CD4-positive, alpha-beta T cell treated with Interleukin-4 for 1 hour (primary cell): ENCODE results near the gene SMAD3.
"Not testable (repeated sequence)": the region's sequence is repeated elsewhere in the genome, so short reads cannot be mapped to it uniquely, and the experiment has no call there.

Experiments
- DNase-seq, 2 donors: peaks; one replicate each; pipeline ENCODE4 v3.0.0-alpha.2; 2020 to 2022

Gene SMAD3

DNA sequence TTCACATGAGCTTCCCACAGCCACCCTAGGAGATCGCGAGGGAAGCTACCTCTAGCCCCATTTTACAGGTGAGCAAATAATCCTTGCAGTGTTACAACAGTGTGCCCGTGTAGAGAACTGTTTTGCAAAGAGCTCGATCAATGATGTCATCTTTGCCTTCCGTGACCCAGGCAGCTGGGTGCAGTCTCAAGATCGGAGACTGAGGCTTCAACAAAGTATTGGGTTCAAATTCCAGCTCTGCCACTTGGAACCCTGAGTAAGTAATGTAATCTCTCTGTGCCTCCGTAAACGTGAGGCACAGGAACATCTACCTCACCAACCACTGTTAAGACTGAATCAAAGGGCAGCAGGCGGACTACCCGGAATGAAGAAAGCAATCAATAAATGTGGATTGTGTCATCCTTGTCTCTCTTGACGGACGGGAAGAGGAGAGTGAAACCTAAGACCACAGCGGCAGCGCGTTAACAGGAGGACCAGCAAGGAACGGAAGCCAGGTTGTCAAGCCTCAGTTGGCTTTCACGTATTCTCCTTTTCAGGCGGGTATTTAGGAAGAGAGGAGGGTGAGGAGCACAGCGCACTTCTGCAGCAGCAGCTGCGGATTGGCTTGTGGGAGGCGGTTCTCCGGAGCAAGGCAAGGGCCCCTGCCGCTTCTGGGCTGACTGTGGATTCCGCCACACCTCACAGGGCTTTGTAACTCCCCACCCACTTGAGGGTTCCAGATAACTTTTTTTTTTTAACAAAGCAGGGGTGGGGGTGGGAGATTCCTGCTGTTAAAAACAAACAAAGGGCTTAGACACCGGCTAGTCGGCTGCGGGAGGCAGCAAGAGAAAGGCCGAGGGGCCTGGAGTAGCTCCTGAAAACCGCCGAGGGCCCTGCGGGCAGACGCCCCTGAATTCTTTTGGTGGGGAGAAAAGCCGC, 1.5 kb upstream of the SMAD3 start:
- DNase-seq, result no peak

DNA sequence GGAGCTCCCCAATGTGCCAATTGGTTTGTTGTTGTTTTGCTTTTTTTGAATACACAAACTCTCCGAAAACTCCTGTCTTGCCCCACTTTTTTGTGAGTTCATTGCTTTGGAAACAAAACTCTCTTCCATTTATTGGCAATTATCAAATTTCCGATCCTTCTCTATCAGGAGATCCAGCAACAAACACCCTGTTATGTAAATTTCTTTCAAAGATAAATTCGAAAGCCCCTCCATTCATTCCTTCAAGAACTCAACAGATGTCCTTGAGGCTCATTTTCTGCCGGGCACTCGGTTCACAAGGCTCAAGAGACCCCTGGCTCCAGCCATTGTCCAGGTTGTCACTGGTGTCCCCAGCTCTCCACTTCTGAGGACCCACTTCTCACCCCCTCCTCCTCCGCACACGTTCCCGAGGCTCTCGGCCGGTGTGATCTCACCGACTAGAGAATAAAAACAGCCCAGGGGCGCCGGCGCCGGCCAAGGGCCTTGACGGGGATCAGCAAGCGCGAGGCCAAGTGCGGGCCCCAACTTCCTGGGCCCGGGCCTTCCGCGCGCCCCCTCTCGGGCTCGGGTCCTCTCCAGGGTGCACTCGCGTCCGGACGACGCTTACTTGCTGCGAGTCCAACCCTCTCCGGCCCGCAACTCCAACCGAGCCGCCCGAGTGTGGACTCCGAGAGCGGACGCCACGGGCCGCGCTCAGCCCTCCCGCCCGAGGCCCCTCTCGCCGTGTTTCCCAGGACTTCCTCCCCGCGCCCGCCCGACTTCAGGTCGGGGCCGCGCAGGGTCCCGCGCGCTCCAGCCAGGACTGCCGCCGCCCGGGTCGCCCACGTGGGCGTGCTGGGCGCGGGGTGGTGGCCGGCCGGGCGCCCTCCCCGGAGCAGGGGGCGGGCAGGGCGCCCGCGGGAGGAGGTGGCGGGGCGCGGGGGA, 533 bp upstream of the SMAD3 start:
- DNase-seq, result peak in 1 of 2 donors; percentile 45

DNA sequence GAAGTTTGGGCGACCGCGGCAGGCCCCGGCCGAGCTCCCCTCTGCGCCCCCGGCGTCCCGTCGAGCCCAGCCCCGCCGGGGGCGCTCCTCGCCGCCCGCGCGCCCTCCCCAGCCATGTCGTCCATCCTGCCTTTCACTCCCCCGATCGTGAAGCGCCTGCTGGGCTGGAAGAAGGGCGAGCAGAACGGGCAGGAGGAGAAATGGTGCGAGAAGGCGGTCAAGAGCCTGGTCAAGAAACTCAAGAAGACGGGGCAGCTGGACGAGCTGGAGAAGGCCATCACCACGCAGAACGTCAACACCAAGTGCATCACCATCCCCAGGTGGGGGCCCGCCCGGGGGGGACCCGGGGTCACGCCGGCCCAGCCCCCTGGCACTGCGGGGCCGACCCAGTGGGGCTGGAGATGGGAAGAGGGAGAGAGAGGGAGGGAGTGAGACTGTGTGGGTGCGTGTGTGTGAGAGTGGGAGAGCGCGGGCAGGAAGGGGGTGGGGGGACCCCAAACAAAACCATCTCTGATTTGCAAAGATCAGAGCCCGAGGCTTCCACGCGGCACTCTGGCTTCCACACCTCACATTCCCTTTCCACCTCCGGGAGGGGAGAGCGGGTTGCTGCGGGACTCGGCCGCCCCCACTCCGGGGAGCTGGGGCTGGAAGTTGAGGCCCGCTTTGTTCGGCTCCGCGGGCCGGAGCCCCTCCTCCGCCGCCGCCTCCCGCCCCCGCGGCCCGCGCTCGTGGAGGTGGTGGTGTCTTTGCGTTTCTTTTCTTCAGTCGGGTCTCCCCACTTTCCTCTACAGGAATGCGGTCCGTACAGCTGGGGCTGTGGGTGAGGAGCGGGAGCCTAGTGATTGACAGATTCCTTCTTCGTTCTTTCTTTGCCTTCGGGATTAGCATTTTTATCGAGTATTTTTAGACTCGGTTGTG, 898 bp downstream of the SMAD3 start:
- peak in 1 of 2 donors; percentile 17 for DNase-seq

DNA sequence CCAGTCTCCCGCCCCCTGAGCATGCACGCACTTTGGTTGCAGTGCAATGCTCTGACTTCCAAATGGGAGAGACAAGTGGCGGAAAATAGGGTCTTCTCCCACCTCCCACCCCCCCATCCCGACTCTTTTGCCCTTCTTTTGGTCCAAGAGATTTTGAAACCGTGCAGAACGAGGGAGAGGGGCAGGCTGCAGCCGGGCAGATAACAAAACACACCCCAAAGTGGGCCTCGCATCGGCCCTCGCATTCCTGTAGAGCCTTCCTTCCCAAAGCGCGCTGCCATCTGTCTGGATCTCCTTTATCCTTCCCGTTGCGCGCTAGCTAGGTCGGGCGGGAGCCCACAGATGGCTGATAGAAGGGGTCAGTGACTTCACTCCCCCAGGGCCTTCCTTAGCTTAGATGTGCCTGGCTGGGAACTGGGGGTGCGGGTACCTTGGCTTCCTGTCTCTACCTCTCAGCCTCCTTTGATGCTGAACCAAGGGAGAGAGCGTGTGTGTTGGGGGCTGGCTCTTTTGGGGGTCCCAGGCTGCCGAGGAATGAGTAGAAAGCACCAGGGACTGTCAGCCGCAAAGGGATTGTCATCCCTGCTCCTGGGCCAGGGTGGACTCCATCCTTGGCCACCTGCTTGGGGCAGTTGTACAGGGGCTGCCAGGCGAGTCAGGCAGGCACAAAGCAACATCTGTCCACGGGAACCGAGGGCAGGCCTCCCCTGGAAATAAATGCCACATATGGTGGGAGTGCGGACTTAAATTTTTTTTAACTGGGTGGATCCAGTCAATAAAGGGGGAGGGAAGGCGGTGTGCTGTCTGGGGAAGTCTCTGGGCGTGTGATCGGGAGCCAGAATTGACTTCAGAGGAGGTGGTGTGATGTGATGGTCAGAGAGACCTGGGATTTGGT, 1.8 kb downstream of the SMAD3 start:
- no peak for DNase-seq

DNA sequence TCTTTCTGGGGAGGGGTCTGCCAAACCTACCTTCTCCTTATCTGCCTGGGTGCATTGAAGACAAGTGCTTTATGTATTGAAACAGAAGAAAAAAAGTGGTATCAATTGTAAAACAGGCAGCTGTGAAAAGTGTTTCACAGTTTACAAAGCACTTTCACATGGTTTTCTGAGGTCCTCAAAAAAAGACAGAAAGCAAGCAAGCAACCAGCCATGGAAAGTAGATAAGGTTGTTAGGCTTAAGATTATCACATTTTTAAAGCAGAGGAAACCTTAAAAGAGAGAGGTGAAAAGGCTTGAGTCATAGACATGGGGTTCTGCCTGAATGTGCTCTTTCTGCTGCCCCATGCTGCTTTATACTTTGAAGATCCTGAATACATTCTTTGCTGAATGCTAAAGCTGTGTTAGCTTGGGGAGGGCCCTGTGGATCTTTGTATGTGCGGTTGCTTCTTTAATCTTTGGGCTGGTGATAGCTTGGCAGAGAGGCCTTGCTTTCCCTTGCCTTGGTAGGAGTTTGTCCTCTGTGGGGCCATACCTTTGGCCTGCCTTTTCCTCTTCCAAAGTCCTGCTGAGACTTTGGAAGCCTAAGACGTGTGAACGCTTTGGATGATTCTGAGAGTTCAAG, 2.6 kb downstream of the SMAD3 start:
- no peak for DNase-seq

DNA sequence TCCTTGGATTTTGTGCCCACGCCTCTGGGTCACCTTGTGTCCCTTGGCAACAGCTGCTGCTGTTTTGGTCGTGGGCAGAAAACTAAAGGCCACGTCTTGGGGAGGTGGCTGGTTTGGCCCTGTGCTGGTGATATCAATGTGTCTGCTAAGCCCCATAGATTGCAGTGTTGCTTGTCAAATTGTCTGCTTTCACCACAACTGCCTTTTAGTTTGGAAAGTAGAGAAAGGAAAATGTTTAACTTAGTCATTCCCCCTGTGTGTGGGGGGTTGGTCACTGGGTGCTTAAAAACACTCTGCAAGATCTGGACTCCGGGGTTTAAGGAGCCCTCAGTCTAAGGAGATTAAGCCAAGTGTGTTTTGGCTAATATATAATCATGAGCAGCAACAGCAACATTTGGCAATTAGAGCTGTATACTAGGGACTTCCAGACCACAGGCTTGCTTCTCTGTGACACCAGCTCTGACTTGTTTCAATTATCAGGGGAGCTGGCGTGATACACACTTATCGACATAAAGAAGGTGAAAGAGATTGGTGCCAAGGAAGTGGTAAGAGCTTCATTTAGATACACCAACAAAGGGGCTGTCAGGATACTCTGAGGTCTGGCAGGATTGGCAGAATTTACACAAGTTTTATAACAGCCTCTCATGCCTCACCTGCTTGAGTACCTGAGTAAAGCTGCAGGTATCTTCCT, 3.5 kb downstream of the SMAD3 start:
- no peak for DNase-seq

DNA sequence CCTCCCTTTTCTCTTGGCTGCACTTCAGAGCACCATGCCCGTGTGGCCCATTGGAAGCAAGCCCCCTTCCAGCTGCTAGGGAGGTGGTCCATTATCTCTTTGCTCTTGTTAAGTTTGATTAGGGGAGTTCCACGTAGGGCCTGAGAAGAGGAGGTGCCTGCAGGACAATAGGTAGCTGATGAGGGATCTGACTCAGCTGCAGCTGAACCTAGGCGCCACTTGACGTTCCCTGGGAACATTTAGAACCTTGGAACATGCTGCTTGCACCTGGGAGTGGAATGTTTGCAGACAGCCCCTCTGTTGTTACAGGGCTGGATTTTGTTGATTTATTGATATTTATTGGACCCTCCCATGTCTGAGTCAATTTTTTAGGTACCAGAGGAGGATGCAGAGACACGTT, 4.7 kb downstream of the SMAD3 start:
- DNase-seq, result no peak

DNA sequence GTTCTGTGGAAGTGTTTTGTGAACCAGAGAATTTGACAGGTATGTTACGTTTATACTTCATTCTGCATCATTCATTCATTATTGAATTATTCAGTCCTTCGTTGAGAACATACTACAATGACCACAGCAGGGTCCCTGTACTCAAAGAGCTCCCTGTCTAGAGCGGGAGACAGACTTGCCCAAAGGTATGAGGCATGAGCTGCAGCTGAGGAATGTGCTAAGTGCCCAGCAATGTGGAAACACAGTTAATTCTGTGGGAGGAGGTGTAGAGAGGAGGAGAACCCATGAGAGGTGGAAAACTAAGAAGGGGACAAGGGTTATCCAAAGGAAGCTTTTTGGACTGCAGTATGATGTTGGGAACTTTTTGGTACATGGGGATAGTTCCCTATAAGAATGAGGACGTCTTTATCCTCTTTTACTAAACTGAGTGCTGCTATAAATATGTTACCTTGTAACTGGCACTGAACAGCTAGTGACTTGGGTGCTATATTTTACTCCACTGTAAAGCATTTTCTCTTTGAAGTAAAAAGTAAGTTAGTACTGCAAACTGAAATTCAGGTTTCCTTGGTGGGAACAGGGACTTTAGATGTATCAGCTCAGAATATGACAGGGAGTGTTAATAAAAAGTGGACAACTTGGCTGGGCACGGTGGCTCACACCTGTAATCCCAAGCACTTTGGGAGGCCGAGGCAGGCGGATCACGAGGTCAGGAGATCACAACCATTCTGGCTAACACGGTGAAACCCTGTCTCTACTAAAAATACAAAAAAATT, 5.7 kb downstream of the SMAD3 start:
- DNase-seq, result no peak

DNA sequence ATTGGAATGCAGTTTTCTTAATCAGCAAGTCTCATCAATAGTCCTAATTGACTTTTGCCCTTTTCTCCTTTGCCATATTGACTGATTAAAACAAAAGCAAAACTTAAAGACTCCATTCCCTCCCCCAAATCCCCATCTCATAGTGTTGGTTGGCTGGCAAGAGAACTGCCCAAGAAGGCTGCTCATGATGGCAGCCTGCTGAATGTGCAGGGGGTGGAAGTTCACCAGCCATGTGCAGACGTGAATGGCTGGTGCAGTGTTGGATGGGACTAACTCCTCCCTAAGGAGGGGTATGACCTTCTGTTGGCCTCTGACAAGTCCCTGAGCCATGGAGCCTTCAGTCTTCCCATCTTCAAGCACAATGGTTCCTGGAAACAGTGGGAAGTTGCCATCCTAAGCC, 7.0 kb downstream of the SMAD3 start:
- no peak for DNase-seq

DNA sequence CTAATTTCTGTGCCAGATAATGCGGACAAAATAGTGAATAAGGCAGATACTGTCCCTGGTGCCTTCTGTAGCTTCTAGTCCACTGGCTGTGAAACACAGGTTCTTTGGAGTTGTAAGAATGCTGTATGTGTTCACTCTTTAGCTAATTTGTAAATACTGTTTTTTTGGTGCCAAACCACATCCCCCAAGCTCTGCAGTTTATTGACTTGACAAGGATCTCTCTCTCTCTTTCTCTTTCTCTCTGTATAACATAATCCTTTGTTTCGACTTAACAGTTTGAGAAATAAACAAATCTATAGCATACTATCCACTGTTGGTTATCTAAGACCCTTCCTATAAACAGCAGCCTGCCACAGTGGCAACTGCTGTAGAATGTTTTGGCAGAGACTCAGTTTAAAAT, 7.6 kb downstream of the SMAD3 start:
- no peak for DNase-seq

DNA sequence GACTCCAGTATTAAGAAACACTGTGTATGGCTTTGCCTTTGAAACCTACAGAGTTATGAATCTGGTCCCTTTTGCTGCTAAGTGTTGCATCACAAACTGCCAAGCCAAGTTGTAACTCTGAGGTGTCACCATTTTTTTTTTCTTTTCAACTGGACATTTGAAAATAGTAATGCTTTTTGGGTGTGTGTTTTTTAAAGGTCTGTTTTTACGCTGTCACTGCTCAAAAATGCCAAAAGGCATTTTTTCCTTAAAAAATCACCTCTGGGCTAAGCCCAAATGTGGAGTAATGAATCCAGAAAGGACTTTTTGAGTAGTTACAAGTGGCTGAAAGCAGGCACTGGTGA, 9.5 kb downstream of the SMAD3 start:
- no peak for DNase-seq

DNA sequence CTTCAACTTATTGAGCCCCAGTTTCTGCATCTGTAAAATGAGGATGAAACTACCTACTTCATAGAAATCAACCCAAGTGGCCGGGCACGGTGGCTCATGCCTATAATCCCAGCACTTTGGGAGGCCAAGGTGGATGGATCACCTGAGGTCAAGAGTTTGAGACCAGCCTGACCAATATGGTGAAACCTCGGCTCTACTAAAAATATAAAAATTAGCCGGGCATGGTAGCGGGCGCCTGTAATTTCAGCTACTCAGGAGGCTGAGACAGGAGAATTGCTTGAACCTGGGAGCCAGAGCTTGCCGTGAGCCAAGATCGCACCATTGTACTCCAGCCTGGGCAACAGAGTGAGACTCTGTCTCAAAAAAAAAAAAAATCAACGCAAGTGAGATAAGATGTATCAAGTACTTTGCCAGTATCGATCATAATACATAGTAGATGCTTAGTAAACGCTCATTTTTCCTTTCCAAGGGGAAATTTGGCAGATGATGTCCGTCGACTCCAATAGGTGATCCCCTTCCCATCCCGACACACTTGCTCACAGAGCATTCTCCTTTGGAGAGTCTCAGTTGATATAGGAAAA, 10.2 kb downstream of the SMAD3 start:
- DNase-seq, result not testable (repeated sequence)

DNA sequence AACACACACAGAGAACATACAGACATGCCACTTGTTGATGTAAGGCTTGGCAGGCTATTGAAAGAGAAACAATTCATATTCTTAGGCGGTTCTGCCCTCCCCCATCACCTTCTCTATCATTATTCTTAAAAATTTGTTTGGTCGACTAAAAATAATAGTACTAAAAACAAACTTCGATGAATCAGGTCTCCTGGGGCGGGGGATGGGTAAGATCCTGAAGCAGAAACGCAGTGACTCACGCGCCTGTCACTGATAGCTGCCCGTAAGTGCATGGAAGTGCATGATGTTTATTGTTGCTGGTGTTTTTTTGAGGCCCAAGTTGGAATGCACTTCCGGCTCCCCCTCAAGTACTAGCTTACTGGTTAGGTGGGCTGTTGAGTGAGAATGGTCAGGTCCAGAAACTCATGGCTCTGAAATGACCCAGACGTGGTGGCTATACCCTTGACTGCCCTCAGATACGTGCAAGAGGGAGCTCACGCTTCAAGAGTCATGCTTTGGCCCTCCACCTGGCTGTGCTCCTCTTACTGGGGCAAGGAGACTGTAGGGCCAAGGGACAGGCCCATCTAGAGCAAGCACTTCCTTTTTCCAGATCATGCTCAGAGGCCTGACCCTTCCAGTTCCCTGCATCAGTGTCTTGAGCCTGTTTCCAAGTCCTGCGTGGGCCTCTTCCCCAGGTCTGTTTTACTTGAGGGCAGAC, 10.9 kb downstream of the SMAD3 start:
- DNase-seq, result no peak

DNA sequence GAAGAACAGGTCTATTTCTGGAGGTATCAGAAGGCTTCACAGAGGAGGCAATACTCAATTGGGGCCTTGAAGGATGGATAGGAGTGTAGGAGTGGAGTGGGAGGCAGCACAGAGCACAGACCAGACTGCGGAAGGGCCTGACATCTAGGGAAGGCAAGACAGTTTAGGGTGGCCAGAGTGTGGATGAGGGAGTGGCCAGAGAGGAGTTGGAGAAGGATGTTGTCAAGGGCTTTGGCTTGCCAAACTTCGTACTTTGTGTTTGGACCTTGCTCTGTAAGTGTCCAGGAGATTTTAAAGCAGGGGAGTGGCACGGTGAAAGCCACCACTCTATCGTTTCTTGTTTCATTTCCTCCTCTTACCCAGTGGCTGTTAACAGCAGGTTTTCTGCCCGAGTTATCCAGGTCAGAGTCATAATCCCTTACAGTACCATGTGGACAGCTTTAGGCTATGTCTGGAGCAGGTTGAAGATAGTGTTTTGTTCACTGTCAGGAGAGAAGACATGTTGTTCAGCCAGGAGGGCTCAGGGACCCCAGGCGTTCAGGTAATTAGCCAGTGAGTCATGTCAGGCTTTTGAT, 12.3 kb downstream of the SMAD3 start:
- no peak for DNase-seq

DNA sequence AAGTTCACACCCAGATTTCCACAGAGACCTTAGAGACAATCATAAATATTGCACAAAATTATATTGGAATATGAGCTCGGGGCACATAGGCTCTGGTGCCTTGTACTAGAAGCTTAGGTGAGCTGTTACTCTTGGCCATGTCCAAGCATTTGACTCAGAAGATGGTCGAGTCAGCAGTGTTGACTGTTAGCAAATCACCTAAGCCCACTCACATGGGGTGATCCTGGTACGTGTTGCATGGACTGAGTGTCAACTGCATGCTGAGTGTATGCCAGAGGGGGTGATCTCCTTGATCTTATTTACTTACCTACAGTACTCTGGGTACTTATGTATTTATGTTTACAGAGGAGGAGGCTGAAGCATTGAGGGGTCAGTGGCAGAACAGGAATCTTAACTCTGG, 14.0 kb downstream of the SMAD3 start:
- no peak for DNase-seq

DNA sequence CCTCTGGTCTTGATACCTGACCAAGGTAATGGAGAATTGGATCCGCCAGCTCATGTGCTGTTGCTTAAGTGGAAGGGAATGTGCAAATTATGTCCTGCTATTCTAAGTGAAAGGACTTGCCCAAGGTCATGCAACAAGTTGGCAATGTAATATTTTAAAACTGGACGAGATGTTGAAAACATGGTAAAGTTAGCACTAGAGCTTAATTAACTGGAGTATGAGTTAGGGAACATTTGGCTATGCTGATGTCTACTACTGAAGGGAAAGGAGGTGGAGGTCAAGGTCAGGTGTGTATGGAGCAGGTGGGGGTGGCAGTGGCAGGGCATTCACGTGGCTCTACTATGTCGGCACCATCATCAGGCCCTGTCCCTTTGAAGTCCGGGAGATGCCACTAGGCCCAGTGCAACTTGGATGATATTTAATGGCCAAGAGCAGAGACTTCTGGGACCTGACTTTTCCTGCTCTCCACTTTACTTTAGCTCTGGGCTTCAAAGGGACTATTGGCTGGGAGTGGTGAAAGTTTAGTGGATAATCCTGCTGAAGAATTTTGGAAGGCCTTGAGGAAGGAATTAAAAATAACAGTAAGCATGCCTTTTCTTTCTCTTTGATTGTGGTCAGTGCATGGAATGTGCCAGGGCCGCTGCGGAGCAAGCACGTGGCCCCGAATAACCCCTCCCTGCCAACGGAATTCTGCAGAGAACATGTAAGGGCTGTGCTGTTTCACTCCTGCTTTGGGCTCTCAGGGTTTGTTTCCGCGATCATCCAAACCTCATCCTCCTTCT, 14.9 kb downstream of the SMAD3 start:
- no peak for DNase-seq

DNA sequence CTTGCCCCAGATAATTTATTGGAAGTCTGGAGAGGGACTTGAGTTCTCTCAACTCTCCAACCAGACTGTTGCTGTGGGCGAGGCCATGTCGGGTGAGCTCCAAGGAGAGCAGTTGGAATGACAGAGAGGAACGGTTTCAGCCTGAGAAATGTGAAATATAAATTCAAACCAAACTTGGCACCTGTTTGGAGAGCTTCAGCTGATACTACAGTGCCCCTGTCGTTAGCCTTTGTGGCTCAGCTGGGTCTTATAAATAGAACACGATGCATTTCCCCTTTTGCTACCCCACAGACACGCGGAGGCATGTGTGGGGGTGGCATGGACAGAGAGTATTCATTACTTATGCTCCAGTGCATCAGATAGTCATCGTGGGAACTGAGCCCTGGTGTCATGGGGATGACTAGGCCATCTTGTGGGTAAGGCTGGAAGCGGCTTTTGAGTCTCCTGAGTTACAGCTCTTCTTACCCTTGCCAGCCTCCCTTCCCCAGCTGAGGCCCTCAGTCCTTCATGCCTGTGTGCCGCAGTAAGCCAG, 15.6 kb downstream of the SMAD3 start:
- peak; percentile 58 to 88 for DNase-seq
